Hepatocyte (in vitro differentiated cells): ENCODE results near the gene ARPC1A.

ENCODE experiments used
- CTCF ChIP-seq: fragments of 200-600 bp; sonication (generic); IDR thresholded peaks from 2 replicates; pipeline ENCODE4 v1.5.1; 2016; ENCODE audit warnings: antibody characterized with exemption, mild to moderate bottlenecking; ENCODE audit not compliant: poor library complexity
- EZH2 ChIP-seq: fragments of 200-600 bp; sonication (generic); IDR thresholded peaks from 2 replicates; pipeline ENCODE4 v1.6.1; 2016; ENCODE audit warnings: antibody characterized with exemption, mild to moderate bottlenecking, borderline replicate concordance

GRCh38 chr7:99404235-99404976 lies 78.7 kb downstream of the ARPC1A start:
- TF ChIP-seq CTCF (no peak), EZH2 (no peak)
